ENCODE data around the gene KIR2DL3. TPM values are rescaled to one million over a fixed set of nuclear protein-coding genes. Genes with fewer than 3 reads are reported as not detected.
"Not testable (repeated sequence)": the region's sequence is repeated elsewhere in the genome, so short reads cannot be mapped to it uniquely, and the experiment has no call there.

KIR2DL3 gene
- polyA plus RNA-seq (2013, experiment 1 of 2): not detected
- not detected for polyA plus RNA-seq (2013, experiment 2 of 2)

- not testable (repeated sequence) for H2BK120ac ChIP-seq (ENCODE audit: low read depth, low read length); H2BK12ac ChIP-seq (ENCODE audit: low read length); H4K91ac ChIP-seq (ENCODE audit: low read depth, low read length, poor library complexity); H3K9ac ChIP-seq (ENCODE audit: low read depth, low read length, poor library complexity); H3K4me2 ChIP-seq (ENCODE audit: insufficient read depth, low read length, poor library complexity, severe bottlenecking); H3K4me1 ChIP-seq (ENCODE audit: control insufficient read depth in 2 of 2, insufficient read depth in 1 of 2, low read depth in 1 of 2, low read length in 2 of 2); H3K36me3 ChIP-seq (replicated peaks in 1 of 2; ENCODE audit: control insufficient read depth in 2 of 2, insufficient read depth in 2 of 2, low read length in 2 of 2); H4K8ac ChIP-seq (ENCODE audit: low read depth, low read length); H2AK5ac ChIP-seq (ENCODE audit: low read depth, low read length); DNase-seq (ENCODE audit: low spot score); H3K27me3 ChIP-seq (ENCODE audit: control insufficient read depth in 3 of 3, insufficient read depth in 3 of 3, low read depth in 1 of 3, low read length in 3 of 3); H3K4me3 ChIP-seq (ENCODE audit: low read length in 2 of 2); H3K18ac ChIP-seq (ENCODE audit: low read length); H2AFZ ChIP-seq (ENCODE audit: low read length); H3K23ac ChIP-seq (ENCODE audit: low read depth, low read length, poor library complexity); H3K27ac ChIP-seq (replicated peaks; ENCODE audit: low read length); H2BK5ac ChIP-seq (ENCODE audit: low read length); H3K79me1 ChIP-seq (ENCODE audit: low read depth, low read length); H3K4ac ChIP-seq (ENCODE audit: low read length); H3K14ac ChIP-seq (ENCODE audit: low read length); H2BK15ac ChIP-seq (ENCODE audit: low read length)
- WGBS, 2 donors (ENCODE audit: extremely low coverage in 2 of 2, insufficient read length in 2 of 2, insufficient replicate concordance in 1 of 2): no CpG with 5 or more reads among the region's 16 CpGs
- H3K9me3 ChIP-seq (replicated peaks in 1 of 2; ENCODE audit: control insufficient read depth in 2 of 2, insufficient read depth in 1 of 2, low read depth in 1 of 2, low read length in 2 of 2): peaks cover 0 to 13% of the 10 kb centered on the region in 2 donors
These were observed at the start of gene KIR2DL3 for GRCh38 chr19:54738306-54738705. TSS of gene KIR2DL3 (plus strand) at chr19:54738513. CDS start at chr19:54738546, 33 bp downstream.

DNA sequence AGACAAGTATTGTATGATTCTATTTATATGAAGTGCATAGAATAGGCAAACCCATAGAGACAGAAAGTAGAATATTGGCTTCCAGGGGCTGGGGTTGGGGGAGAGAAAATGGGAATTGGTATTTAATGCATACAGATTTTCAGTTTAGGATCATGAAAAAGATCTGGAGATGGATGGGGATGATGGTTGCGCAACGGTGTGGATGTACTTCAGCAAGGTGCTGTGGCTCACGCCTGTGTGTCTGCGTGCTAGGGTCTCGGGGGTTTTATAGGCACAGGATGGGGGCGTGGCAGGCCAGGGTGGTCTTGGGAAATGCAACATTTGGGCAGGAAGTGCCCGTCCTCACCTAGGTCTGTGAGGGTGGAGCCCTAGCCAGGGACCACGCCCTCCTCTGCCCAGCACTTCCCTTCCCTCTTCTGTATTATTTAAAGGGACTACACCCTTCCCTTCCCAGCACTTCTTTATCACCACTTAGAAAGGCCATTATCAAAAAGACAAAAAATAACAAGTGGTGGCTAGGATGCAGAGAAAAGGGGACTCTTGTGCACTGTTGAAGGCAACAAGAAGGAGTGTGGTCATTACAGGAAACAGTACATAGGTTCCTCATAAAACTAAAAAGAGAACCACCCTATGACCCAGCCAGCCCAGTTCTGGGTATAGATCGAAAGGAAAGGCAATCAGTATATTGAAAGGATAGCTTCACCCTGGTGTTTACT, 46.6 kb upstream of the KIR2DL3 start:
- H2BK120ac ChIP-seq (ENCODE audit: low read depth, low read length): no peak overlapping the region
- H2BK5ac ChIP-seq (ENCODE audit: low read length): no peak overlapping the region
- H3K4ac ChIP-seq (ENCODE audit: low read length): no peak overlapping the region
- no peaks in the 10 kb centered on the region for H3K36me3 ChIP-seq (replicated peaks in 1 of 2; ENCODE audit: control insufficient read depth in 2 of 2, insufficient read depth in 2 of 2, low read length in 2 of 2)
- no peak overlapping the region for H2AFZ ChIP-seq (ENCODE audit: low read length)
- no peak overlapping the region for H3K23ac ChIP-seq (ENCODE audit: low read depth, low read length, poor library complexity)
- H3K14ac ChIP-seq (ENCODE audit: low read length): no peak overlapping the region
- H3K27me3 ChIP-seq (ENCODE audit: control insufficient read depth in 3 of 3, insufficient read depth in 3 of 3, low read depth in 1 of 3, low read length in 3 of 3): peaks cover 0 to 4% (median 0%) of the 10 kb centered on the region in 3 experiments
- no peaks in the 10 kb centered on the region for H3K79me1 ChIP-seq (ENCODE audit: low read depth, low read length)
- H4K8ac ChIP-seq (ENCODE audit: low read depth, low read length): no peak overlapping the region
- no peak overlapping the region for H3K9ac ChIP-seq (ENCODE audit: low read depth, low read length, poor library complexity)
- no CpG with 5 or more reads among the region's 9 CpGs for WGBS, 2 donors (ENCODE audit: extremely low coverage in 2 of 2, insufficient read length in 2 of 2, insufficient replicate concordance in 1 of 2)
- no peak overlapping the region for H3K27ac ChIP-seq (replicated peaks; ENCODE audit: low read length)
- no peak for DNase-seq (ENCODE audit: low spot score)
- no peak overlapping the region for H3K4me3 ChIP-seq (ENCODE audit: low read length in 2 of 2)
- no peaks in the 10 kb centered on the region for H3K4me1 ChIP-seq (ENCODE audit: control insufficient read depth in 2 of 2, insufficient read depth in 1 of 2, low read depth in 1 of 2, low read length in 2 of 2)
- peaks cover 0 to 30% of the 10 kb centered on the region in 2 donors for H3K9me3 ChIP-seq (replicated peaks in 1 of 2; ENCODE audit: control insufficient read depth in 2 of 2, insufficient read depth in 1 of 2, low read depth in 1 of 2, low read length in 2 of 2)
- no peak overlapping the region for H3K4me2 ChIP-seq (ENCODE audit: insufficient read depth, low read length, poor library complexity, severe bottlenecking)
- no peak overlapping the region for H3K18ac ChIP-seq (ENCODE audit: low read length)
- H4K91ac ChIP-seq (ENCODE audit: low read depth, low read length, poor library complexity): no peak overlapping the region
- no peak overlapping the region for H2BK15ac ChIP-seq (ENCODE audit: low read length)
- H2AK5ac ChIP-seq (ENCODE audit: low read depth, low read length): no peak overlapping the region
- no peak overlapping the region for H2BK12ac ChIP-seq (ENCODE audit: low read length)

DNA sequence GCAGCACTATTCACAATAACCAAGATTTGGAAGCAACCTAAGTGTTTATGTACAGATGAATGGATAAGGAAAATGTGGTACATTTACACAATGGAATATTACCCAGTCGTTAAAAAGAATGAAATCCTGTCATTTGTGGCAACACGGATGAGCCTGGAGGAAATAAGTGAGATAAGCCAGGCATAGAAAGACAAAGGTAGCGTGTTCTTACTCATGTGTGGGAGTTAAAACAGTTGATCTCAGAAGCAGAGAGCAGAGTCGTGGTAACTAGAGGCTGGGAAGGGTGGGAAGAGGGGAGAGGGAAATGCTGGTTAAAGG, 46.1 kb upstream of the KIR2DL3 start:
- H3K14ac ChIP-seq (ENCODE audit: low read length): no peak overlapping the region
- H3K18ac ChIP-seq (ENCODE audit: low read length): no peak overlapping the region
- WGBS, 2 donors (ENCODE audit: extremely low coverage in 2 of 2, insufficient read length in 2 of 2, insufficient replicate concordance in 1 of 2): no CpG with 5 or more reads among the region's 4 CpGs
- H4K91ac ChIP-seq (ENCODE audit: low read depth, low read length, poor library complexity): no peak overlapping the region
- no peak overlapping the region for H2AFZ ChIP-seq (ENCODE audit: low read length)
- H3K23ac ChIP-seq (ENCODE audit: low read depth, low read length, poor library complexity): no peak overlapping the region
- no peaks in the 10 kb centered on the region for H3K4me1 ChIP-seq (ENCODE audit: control insufficient read depth in 2 of 2, insufficient read depth in 1 of 2, low read depth in 1 of 2, low read length in 2 of 2)
- H4K8ac ChIP-seq (ENCODE audit: low read depth, low read length): no peak overlapping the region
- H3K4me2 ChIP-seq (ENCODE audit: insufficient read depth, low read length, poor library complexity, severe bottlenecking): no peak overlapping the region
- H2BK5ac ChIP-seq (ENCODE audit: low read length): no peak overlapping the region
- no peak overlapping the region for H3K4ac ChIP-seq (ENCODE audit: low read length)
- peaks cover 0 to 4% (median 0%) of the 10 kb centered on the region in 3 experiments for H3K27me3 ChIP-seq (ENCODE audit: control insufficient read depth in 3 of 3, insufficient read depth in 3 of 3, low read depth in 1 of 3, low read length in 3 of 3)
- H2AK5ac ChIP-seq (ENCODE audit: low read depth, low read length): no peak overlapping the region
- H2BK15ac ChIP-seq (ENCODE audit: low read length): no peak overlapping the region
- H3K4me3 ChIP-seq (ENCODE audit: low read length in 2 of 2): no peak overlapping the region
- no peak overlapping the region for H2BK120ac ChIP-seq (ENCODE audit: low read depth, low read length)
- H3K9ac ChIP-seq (ENCODE audit: low read depth, low read length, poor library complexity): no peak overlapping the region
- no peaks in the 10 kb centered on the region for H3K79me1 ChIP-seq (ENCODE audit: low read depth, low read length)
- H3K27ac ChIP-seq (replicated peaks; ENCODE audit: low read length): no peak overlapping the region
- DNase-seq (ENCODE audit: low spot score): no peak
- no peak overlapping the region for H2BK12ac ChIP-seq (ENCODE audit: low read length)
- peaks cover 0 to 31% of the 10 kb centered on the region in 2 donors for H3K9me3 ChIP-seq (replicated peaks in 1 of 2; ENCODE audit: control insufficient read depth in 2 of 2, insufficient read depth in 1 of 2, low read depth in 1 of 2, low read length in 2 of 2)
- H3K36me3 ChIP-seq (replicated peaks in 1 of 2; ENCODE audit: control insufficient read depth in 2 of 2, insufficient read depth in 2 of 2, low read length in 2 of 2): no peaks in the 10 kb centered on the region

- Histone ChIP-seq H2AFZ (ENCODE audit: low read length) (no peak overlapping the region), H3K9me3 (replicated peaks in 1 of 2; ENCODE audit: control insufficient read depth in 2 of 2, insufficient read depth in 1 of 2, low read depth in 1 of 2, low read length in 2 of 2) (peaks cover 0 to 36% of the 10 kb centered on the region in 2 donors), H3K4me1 (ENCODE audit: control insufficient read depth in 2 of 2, insufficient read depth in 1 of 2, low read depth in 1 of 2, low read length in 2 of 2) (no peaks in the 10 kb centered on the region), H3K14ac (ENCODE audit: low read length) (no peak overlapping the region), H3K23ac (ENCODE audit: low read depth, low read length, poor library complexity) (no peak overlapping the region), H3K79me1 (ENCODE audit: low read depth, low read length) (peaks cover 1% of the 10 kb centered on the region), H3K36me3 (replicated peaks in 1 of 2; ENCODE audit: control insufficient read depth in 2 of 2, insufficient read depth in 2 of 2, low read length in 2 of 2) (no peaks in the 10 kb centered on the region), H2BK15ac (ENCODE audit: low read length) (no peak overlapping the region), H3K4ac (ENCODE audit: low read length) (no peak overlapping the region), H4K8ac (ENCODE audit: low read depth, low read length) (no peak overlapping the region), H2BK120ac (ENCODE audit: low read depth, low read length) (no peak overlapping the region), H2AK5ac (ENCODE audit: low read depth, low read length) (no peak overlapping the region), H3K27me3 (ENCODE audit: control insufficient read depth in 3 of 3, insufficient read depth in 3 of 3, low read depth in 1 of 3, low read length in 3 of 3) (peaks cover 0 to 4% (median 0%) of the 10 kb centered on the region in 3 experiments), H3K4me3 (ENCODE audit: low read length in 2 of 2) (no peak overlapping the region), H4K91ac (ENCODE audit: low read depth, low read length, poor library complexity) (no peak overlapping the region), H2BK5ac (ENCODE audit: low read length) (no peak overlapping the region), H3K27ac (replicated peaks; ENCODE audit: low read length) (no peak overlapping the region), H3K9ac (ENCODE audit: low read depth, low read length, poor library complexity) (no peak overlapping the region), H3K18ac (ENCODE audit: low read length) (no peak overlapping the region), H2BK12ac (ENCODE audit: low read length) (no peak overlapping the region), H3K4me2 (ENCODE audit: insufficient read depth, low read length, poor library complexity, severe bottlenecking) (no peak overlapping the region)
- DNase-seq (ENCODE audit: low spot score): no peak
- no CpG with 5 or more reads among the region's 5 CpGs for WGBS, 2 donors (ENCODE audit: extremely low coverage in 2 of 2, insufficient read length in 2 of 2, insufficient replicate concordance in 1 of 2)
These were observed 43.7 kb upstream of the KIR2DL3 start for GRCh38 chr19:54694648-54695047.

All from neuronal stem cell (in vitro differentiated cells).